ENCODE data around the gene CYP2A7. TPM values are rescaled to one million over a fixed set of nuclear protein-coding genes. Genes with fewer than 3 reads are reported as not detected.
"Not testable (repeated sequence)": the region's sequence is repeated elsewhere in the genome, so short reads cannot be mapped to it uniquely, and the experiment has no call there.

CYP2A7 gene
- total RNA-seq, 1 experiment from 2014 or later: not detected

- not testable (repeated sequence) for DNase-seq (ENCODE audit: low read depth)
Measured at GRCh38 chr19:40899964-40900363, 17.9 kb upstream of the CYP2A7 start.

- peak; percentile 25 for DNase-seq (ENCODE audit: low read depth)
Measured at GRCh38 chr19:40896843-40897789, 15.1 kb upstream of the CYP2A7 start.

- no peak for DNase-seq (ENCODE audit: low read depth)
Measured at GRCh38 chr19:40896418-40896796, 14.4 kb upstream of the CYP2A7 start.

- no peak for DNase-seq (ENCODE audit: low read depth)
Measured at GRCh38 chr19:40893112-40893511, 11.1 kb upstream of the CYP2A7 start.

- DNase-seq (ENCODE audit: low read depth): peak; percentile 37
Measured at GRCh38 chr19:40889366-40889765, 7.3 kb upstream of the CYP2A7 start.

- DNase-seq (ENCODE audit: low read depth): no peak
Measured at GRCh38 chr19:40888191-40888590, 6.2 kb upstream of the CYP2A7 start.

- DNase-seq (ENCODE audit: low read depth): not testable (repeated sequence)
Measured at GRCh38 chr19:40884187-40884931, 2.3 kb upstream of the CYP2A7 start.

- DNase-seq (ENCODE audit: low read depth): not testable (repeated sequence)
Measured at GRCh38 chr19:40879349-40879748, 2.7 kb downstream of the CYP2A7 start.

GRCh38 chr19:40875526-40875951 lies 6.5 kb downstream of the CYP2A7 start:
- DNase-seq (ENCODE audit: low read depth): peak; percentile 42

GRCh38 chr19:40874874-40875273 lies 7.2 kb downstream of the CYP2A7 start:
- DNase-seq (ENCODE audit: low read depth): not testable (repeated sequence)

- DNase-seq (ENCODE audit: low read depth): not testable (repeated sequence)
Measured at GRCh38 chr19:40873873-40874272, 8.2 kb downstream of the CYP2A7 start.

- DNase-seq (ENCODE audit: low read depth): no peak
Measured at GRCh38 chr19:40872209-40872608, 9.8 kb downstream of the CYP2A7 start.

GRCh38 chr19:40867701-40868100 lies 14.3 kb downstream of the CYP2A7 start:
- DNase-seq (ENCODE audit: low read depth): no peak

- not testable (repeated sequence) for DNase-seq (ENCODE audit: low read depth)
Measured at GRCh38 chr19:40864739-40865496, 17.1 kb downstream of the CYP2A7 start.

- peak; percentile 53 for DNase-seq (ENCODE audit: low read depth)
Measured at GRCh38 chr19:40862785-40863184, 19.2 kb downstream of the CYP2A7 start.

- peak; percentile 27 for DNase-seq (ENCODE audit: low read depth)
Measured at GRCh38 chr19:40862333-40862732, 19.7 kb downstream of the CYP2A7 start.

- DNase-seq (ENCODE audit: low read depth): no peak
Measured at GRCh38 chr19:40858109-40858508, 23.9 kb downstream of the CYP2A7 start.

GRCh38 chr19:40852467-40853152 lies 29.4 kb downstream of the CYP2A7 start:
- DNase-seq (ENCODE audit: low read depth): not testable (repeated sequence)

GRCh38 chr19:40850277-40850676 lies 31.8 kb downstream of the CYP2A7 start, which contains the start of gene CYP2A6:
Gene CYP2A6 (minus strand): TSS chr19:40850447. CDS start chr19:40850426, 21 bp downstream.
- DNase-seq (ENCODE audit: low read depth): not testable (repeated sequence)

GRCh38 chr19:40846722-40847121 lies 35.3 kb downstream of the CYP2A7 start:
- DNase-seq (ENCODE audit: low read depth): not testable (repeated sequence)

- DNase-seq (ENCODE audit: low read depth): not testable (repeated sequence)
Measured at GRCh38 chr19:40843653-40844052, 38.4 kb downstream of the CYP2A7 start.
